Measurements from ENCODE around the gene C4orf50.

C4orf50 gene

GRCh38 chr4:5991405-5991804 lies 26.8 kb downstream of the C4orf50 start:
- DNase-seq = no peak

GRCh38 chr4:5990446-5991160 lies 27.6 kb downstream of the C4orf50 start:
- no peak for DNase-seq

- no peak for DNase-seq
Observed at GRCh38 chr4:5989236-5990225, 28.7 kb downstream of the C4orf50 start.

- no peak for DNase-seq
Observed at GRCh38 chr4:5988086-5988845, 30.0 kb downstream of the C4orf50 start.

- DNase-seq = no peak
Observed at GRCh38 chr4:5984843-5985242, 33.4 kb downstream of the C4orf50 start.

- no peak for DNase-seq
Observed at GRCh38 chr4:5982156-5982973, 35.9 kb downstream of the C4orf50 start.

- DNase-seq = no peak
Observed at GRCh38 chr4:5980436-5981155, 37.6 kb downstream of the C4orf50 start.

- DNase-seq = no peak
Observed at GRCh38 chr4:5979981-5980380, 38.2 kb downstream of the C4orf50 start.

- DNase-seq = no peak
Observed at GRCh38 chr4:5976921-5977320, 41.3 kb downstream of the C4orf50 start.

GRCh38 chr4:5976431-5976830 lies 41.8 kb downstream of the C4orf50 start:
- DNase-seq = no peak

GRCh38 chr4:5974321-5974720 lies 43.9 kb downstream of the C4orf50 start:
- DNase-seq = no peak

GRCh38 chr4:5973486-5974220 lies 44.6 kb downstream of the C4orf50 start:
- DNase-seq = no peak

GRCh38 chr4:5973033-5973432 lies 45.2 kb downstream of the C4orf50 start:
- no peak for DNase-seq

GRCh38 chr4:5972571-5972970 lies 45.7 kb downstream of the C4orf50 start:
- DNase-seq = no peak

GRCh38 chr4:5971078-5971450 lies 47.2 kb downstream of the C4orf50 start:
- DNase-seq = no peak

- no peak for DNase-seq
Observed at GRCh38 chr4:5970381-5971077, 47.7 kb downstream of the C4orf50 start.

GRCh38 chr4:5969777-5970176 lies 48.5 kb downstream of the C4orf50 start:
- no peak for DNase-seq

GRCh38 chr4:5969336-5969735 lies 48.9 kb downstream of the C4orf50 start:
- no peak for DNase-seq

GRCh38 chr4:5968246-5968645 lies 50.0 kb downstream of the C4orf50 start:
- DNase-seq = no peak

GRCh38 chr4:5967783-5968182 lies 50.4 kb downstream of the C4orf50 start:
- DNase-seq = no peak
